Trophoblast cell (in vitro differentiated cells and primary cell): ENCODE data around the gene GALNT18.

Source experiments
- DNase-seq, 2 donors: peaks; one replicate each; pipeline ENCODE4 v3.0.0-alpha.2; 2016
- H2AFZ ChIP-seq: 2 replicates; pipeline ENCODE4 v1.6.1; 2013; ENCODE audit warnings: low read length, moderate library complexity, mild to moderate bottlenecking; ENCODE audit not compliant: insufficient read depth, poor library complexity
- H2AK5ac ChIP-seq: 2 replicates; pipeline ENCODE4 v1.6.1; 2013; ENCODE audit warnings: mild to moderate bottlenecking, low read length
- H2BK120ac ChIP-seq: 2 replicates; pipeline ENCODE4 v1.6.1; 2013; ENCODE audit warnings: low read length, mild to moderate bottlenecking, moderate library complexity; ENCODE audit not compliant: insufficient read depth, poor library complexity
- H2BK12ac ChIP-seq: 2 replicates; pipeline ENCODE4 v1.6.1; 2013; ENCODE audit warnings: mild to moderate bottlenecking, low read length, moderate library complexity
- H2BK5ac ChIP-seq: 2 replicates; pipeline ENCODE4 v1.6.1; 2013; ENCODE audit warnings: low read length, low read depth, moderate library complexity, mild to moderate bottlenecking; ENCODE audit not compliant: poor library complexity
- H3K14ac ChIP-seq: 2 replicates; pipeline ENCODE4 v1.6.1; 2013; ENCODE audit warnings: mild to moderate bottlenecking, low read length
- H3K18ac ChIP-seq: 2 replicates; pipeline ENCODE4 v1.6.1; 2013; ENCODE audit warnings: mild to moderate bottlenecking, low read length
- H3K23ac ChIP-seq: 2 replicates; pipeline ENCODE4 v1.6.1; 2013; ENCODE audit warnings: low read length
- H3K27ac ChIP-seq: 2 replicates; pipeline ENCODE4 v1.5.1; 2013; ENCODE audit warnings: low read depth, mild to moderate bottlenecking, inconsistent platforms, low read length, moderate library complexity
- H3K27me3 ChIP-seq: 2 replicates; pipeline ENCODE4 v1.6.1; 2013; ENCODE audit warnings: inconsistent platforms, mild to moderate bottlenecking, low read length, moderate library complexity; ENCODE audit not compliant: insufficient read depth
- H3K36me3 ChIP-seq, 2 experiments: 1 replicate in 1 of 2; 2 replicates in 1 of 2; pipeline ENCODE4 v1.6.1; 2013; ENCODE audit warnings: low read length in 2 of 2, mild to moderate bottlenecking in 2 of 2, moderate library complexity in 1 of 2; ENCODE audit not compliant: insufficient read depth in 2 of 2, control insufficient read depth in 1 of 2
- H3K4ac ChIP-seq: 2 replicates; pipeline ENCODE4 v1.6.1; 2013; ENCODE audit warnings: low read depth, mild to moderate bottlenecking, low read length, moderate library complexity
- H3K4me1 ChIP-seq, 2 experiments: 1 replicate in 1 of 2; 2 replicates in 1 of 2; pipeline ENCODE4 v1.6.1; 2013; ENCODE audit warnings: low read length in 2 of 2, mild to moderate bottlenecking in 2 of 2, moderate library complexity in 1 of 2; ENCODE audit not compliant: insufficient read depth in 2 of 2, control insufficient read depth in 1 of 2
- H3K4me2 ChIP-seq: 2 replicates; pipeline ENCODE4 v1.6.1; 2013; ENCODE audit warnings: inconsistent platforms, mild to moderate bottlenecking, low read length, moderate library complexity
- H3K4me3 ChIP-seq: 2 replicates; pipeline ENCODE4 v1.5.1; 2013; ENCODE audit warnings: mild to moderate bottlenecking, low read depth, low read length, inconsistent platforms
- H3K79me1 ChIP-seq: one replicate; pipeline ENCODE4 v1.6.1; 2013; ENCODE audit warnings: low read length
- H3K79me2 ChIP-seq: 2 replicates; pipeline ENCODE4 v1.6.1; 2013; ENCODE audit warnings: low read length, mild to moderate bottlenecking; ENCODE audit not compliant: control insufficient read depth, insufficient read depth, poor library complexity
- H3K9ac ChIP-seq: 2 replicates; pipeline ENCODE4 v1.6.1; 2013; ENCODE audit warnings: mild to moderate bottlenecking, low read length
- H3K9me3 ChIP-seq: 2 replicates; pipeline ENCODE4 v1.6.1; 2013; ENCODE audit warnings: low read depth, mild to moderate bottlenecking, control low read depth, inconsistent platforms, low read length; ENCODE audit not compliant: insufficient read depth
- H4K12ac ChIP-seq: 2 replicates; pipeline ENCODE4 v1.6.1; 2013; ENCODE audit warnings: low read depth, mild to moderate bottlenecking, low read length, moderate library complexity
- H4K8ac ChIP-seq: 2 replicates; pipeline ENCODE4 v1.6.1; 2013; ENCODE audit warnings: low read depth, mild to moderate bottlenecking, low read length, moderate library complexity
- H4K91ac ChIP-seq: one replicate; pipeline ENCODE4 v1.6.1; 2013; ENCODE audit warnings: low read depth, mild to moderate bottlenecking, low read length, moderate library complexity
- WGBS: extraction: QIAGEN DNeasy Blood & Tissue Kit; methylation state at CpG from one replicate; pipeline ENCODE4 v1.1.7; 2013; ENCODE audit warnings: missing lambda C conversion rate; ENCODE audit not compliant: insufficient read length, insufficient coverage; ENCODE audit errors: extremely low coverage; 5-methylcytosine and 5-hydroxymethylcytosine counted together

The GALNT18 gene

GRCh38 chr11:11391796-11392463 lies 229.9 kb downstream of the GALNT18 start:
- H3K79me2 ChIP-seq = no peaks in the 10 kb centered on the region
- H3K23ac ChIP-seq = no peak overlapping the region
- no peaks in the 10 kb centered on the region for H3K79me1 ChIP-seq
- no peak overlapping the region for H2BK5ac ChIP-seq
- no peak overlapping the region for H4K91ac ChIP-seq
- no peaks in the 10 kb centered on the region for H3K9me3 ChIP-seq
- no peak overlapping the region for H3K9ac ChIP-seq
- no peak overlapping the region for H2AFZ ChIP-seq
- DNase-seq = peak; percentile 20 to 58
- no peak overlapping the region for H3K4ac ChIP-seq
- H2BK12ac ChIP-seq = no peak overlapping the region
- H3K27ac ChIP-seq = no peak overlapping the region
- H4K8ac ChIP-seq = no peak overlapping the region
- no peak overlapping the region for H3K4me2 ChIP-seq
- no peaks in the 10 kb centered on the region for H3K27me3 ChIP-seq
- H4K12ac ChIP-seq = no peak overlapping the region
- no peak overlapping the region for H3K4me3 ChIP-seq
- H2BK120ac ChIP-seq = no peak overlapping the region
- H3K18ac ChIP-seq = no peak overlapping the region
- no peaks in the 10 kb centered on the region for H3K4me1 ChIP-seq
- no peak overlapping the region for H2AK5ac ChIP-seq
- no CpG with 5 or more reads among the region's 13 CpGs for WGBS
- H3K36me3 ChIP-seq = no peaks in the 10 kb centered on the region
- no peak overlapping the region for H3K14ac ChIP-seq

DNA sequence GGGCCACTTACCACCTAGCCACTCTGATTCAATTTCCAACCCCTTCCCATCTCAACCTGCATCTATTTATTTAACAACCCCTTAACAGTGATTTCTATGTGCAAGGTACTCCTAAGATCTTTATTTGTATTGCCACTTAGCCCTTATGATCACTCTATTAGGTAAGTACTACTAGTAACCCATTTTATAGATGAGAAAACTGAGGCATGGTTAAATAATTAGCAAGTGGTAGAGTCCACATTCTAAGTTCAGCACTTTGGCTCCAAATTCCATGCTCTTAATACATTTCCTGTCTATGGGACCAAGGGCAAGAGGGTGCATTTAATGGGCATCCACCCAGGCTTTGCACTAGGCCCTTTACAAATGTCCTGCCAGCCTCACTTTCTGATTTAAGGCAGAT lies 230.6 kb downstream of the GALNT18 start:
- H2BK5ac ChIP-seq = no peak overlapping the region
- H3K18ac ChIP-seq = no peak overlapping the region
- no peak overlapping the region for H3K23ac ChIP-seq
- no peaks in the 10 kb centered on the region for H3K4me1 ChIP-seq
- no peak overlapping the region for H2BK120ac ChIP-seq
- no peak overlapping the region for H2AFZ ChIP-seq
- no peak overlapping the region for H4K8ac ChIP-seq
- no peak overlapping the region for H4K12ac ChIP-seq
- H3K14ac ChIP-seq = no peak overlapping the region
- H2BK12ac ChIP-seq = no peak overlapping the region
- no peaks in the 10 kb centered on the region for H3K36me3 ChIP-seq
- H3K27ac ChIP-seq = no peak overlapping the region
- H3K4ac ChIP-seq = no peak overlapping the region
- no peaks in the 10 kb centered on the region for H3K27me3 ChIP-seq
- no peak overlapping the region for H3K4me3 ChIP-seq
- no peaks in the 10 kb centered on the region for H3K79me2 ChIP-seq
- no peaks in the 10 kb centered on the region for H3K79me1 ChIP-seq
- no peak overlapping the region for H3K9ac ChIP-seq
- H3K9me3 ChIP-seq = no peaks in the 10 kb centered on the region
- no peak overlapping the region for H4K91ac ChIP-seq
- no peak overlapping the region for H3K4me2 ChIP-seq
- no peak for DNase-seq
- H2AK5ac ChIP-seq = no peak overlapping the region

- peak in 1 of 2 donors; percentile 15 for DNase-seq
- H3K27me3 ChIP-seq = no peaks in the 10 kb centered on the region
- H2BK5ac ChIP-seq = no peak overlapping the region
- H3K4me3 ChIP-seq = no peak overlapping the region
- H3K9ac ChIP-seq = no peak overlapping the region
- H3K36me3 ChIP-seq = no peaks in the 10 kb centered on the region
- H2AK5ac ChIP-seq = no peak overlapping the region
- H2AFZ ChIP-seq = no peak overlapping the region
- no peak overlapping the region for H2BK120ac ChIP-seq
- no peak overlapping the region for H3K23ac ChIP-seq
- H3K18ac ChIP-seq = no peak overlapping the region
- no peak overlapping the region for H3K4me2 ChIP-seq
- no peak overlapping the region for H3K27ac ChIP-seq
- no CpG with 5 or more reads among the region's 5 CpGs for WGBS
- no peaks in the 10 kb centered on the region for H3K9me3 ChIP-seq
- no peak overlapping the region for H4K8ac ChIP-seq
- H2BK12ac ChIP-seq = no peak overlapping the region
- no peaks in the 10 kb centered on the region for H3K79me1 ChIP-seq
- no peaks in the 10 kb centered on the region for H3K4me1 ChIP-seq
- no peaks in the 10 kb centered on the region for H3K79me2 ChIP-seq
- no peak overlapping the region for H4K12ac ChIP-seq
- no peak overlapping the region for H3K4ac ChIP-seq
- no peak overlapping the region for H3K14ac ChIP-seq
- H4K91ac ChIP-seq = no peak overlapping the region
Observed at GRCh38 chr11:11390068-11390771, 231.6 kb downstream of the GALNT18 start.

GRCh38 chr11:11389238-11389637 lies 232.6 kb downstream of the GALNT18 start:
- Histone ChIP-seq H3K9me3 (no peaks in the 10 kb centered on the region), H3K4ac (no peak overlapping the region)
- DNase-seq = no peak

More at GRCh38 chr11:11389238-11389637, 232.6 kb downstream of the GALNT18 start:
- Histone ChIP-seq H3K36me3 (no peaks in the 10 kb centered on the region), H3K9ac (no peak overlapping the region), H3K14ac (no peak overlapping the region), H3K79me1 (no peaks in the 10 kb centered on the region), H2BK5ac (no peak overlapping the region), H3K4me1 (no peaks in the 10 kb centered on the region), H4K8ac (no peak overlapping the region), H3K23ac (no peak overlapping the region), H2BK120ac (no peak overlapping the region), H2BK12ac (no peak overlapping the region), H3K27ac (no peak overlapping the region), H3K27me3 (no peaks in the 10 kb centered on the region), H2AFZ (no peak overlapping the region), H4K91ac (no peak overlapping the region), H3K4me3 (no peak overlapping the region), H3K18ac (no peak overlapping the region), H3K4me2 (no peak overlapping the region), H4K12ac (no peak overlapping the region), H2AK5ac (no peak overlapping the region), H3K79me2 (no peaks in the 10 kb centered on the region)
- no CpG with 5 or more reads among the region's 4 CpGs for WGBS
